HuH-7.5 (cell line): Measurements from ENCODE around the gene CALCB.
"Not testable (repeated sequence)": the region's sequence is repeated elsewhere in the genome, so short reads cannot be mapped to it uniquely, and the experiment has no call there.

Source experiments
- DNase-seq: peaks from one replicate; pipeline ENCODE4 v3.0.0; 2011; ENCODE audit warnings: low spot score

Gene CALCB

DNA sequence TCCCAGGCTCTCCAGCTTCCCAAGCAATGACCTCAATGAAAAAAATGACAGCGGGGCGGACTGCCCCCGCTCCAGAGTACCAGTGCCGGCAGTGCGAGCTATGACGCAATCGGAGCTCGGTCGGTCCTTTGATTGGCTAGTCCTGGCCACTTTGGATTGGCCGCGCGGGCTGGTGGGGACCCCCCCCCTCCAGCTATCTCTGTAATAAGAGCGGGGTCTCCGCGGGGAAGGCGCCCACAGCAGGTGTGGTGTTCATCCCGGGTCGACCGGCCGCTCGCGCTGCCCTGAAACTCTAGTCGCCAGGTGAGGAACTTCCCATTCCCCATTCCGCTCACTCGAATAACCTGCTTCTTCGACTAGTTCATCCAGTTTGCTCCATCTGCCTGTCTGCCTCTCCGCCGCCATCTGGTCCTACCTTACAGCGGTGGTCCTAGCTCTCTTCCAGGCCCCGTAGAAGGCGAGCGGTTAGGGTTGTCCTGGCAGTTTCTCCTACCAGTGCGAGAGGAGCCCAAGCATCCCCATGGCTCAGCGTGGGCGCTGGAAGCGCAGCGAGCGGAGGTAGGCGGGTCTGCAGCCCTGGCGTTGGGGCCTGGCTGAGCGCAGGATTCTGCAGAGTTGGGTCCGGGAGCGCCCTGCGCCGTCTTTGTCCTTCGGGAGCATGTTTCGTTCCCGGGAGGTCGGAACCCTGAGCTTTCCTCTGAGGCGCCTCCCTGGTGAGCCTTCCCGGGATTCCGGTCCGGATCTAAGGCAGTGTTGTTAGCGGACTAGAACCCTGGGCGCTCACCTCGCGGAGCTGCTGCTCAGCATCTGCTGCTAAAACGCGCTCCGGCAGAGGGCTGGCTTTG is at the start of gene CALCB:
Gene CALCB, plus strand, starts transcription at position 233 of the 845 bp plus-strand sequence. CDS start 1,126 bp downstream, outside the sequence.
- peak; percentile 25 for DNase-seq

DNA sequence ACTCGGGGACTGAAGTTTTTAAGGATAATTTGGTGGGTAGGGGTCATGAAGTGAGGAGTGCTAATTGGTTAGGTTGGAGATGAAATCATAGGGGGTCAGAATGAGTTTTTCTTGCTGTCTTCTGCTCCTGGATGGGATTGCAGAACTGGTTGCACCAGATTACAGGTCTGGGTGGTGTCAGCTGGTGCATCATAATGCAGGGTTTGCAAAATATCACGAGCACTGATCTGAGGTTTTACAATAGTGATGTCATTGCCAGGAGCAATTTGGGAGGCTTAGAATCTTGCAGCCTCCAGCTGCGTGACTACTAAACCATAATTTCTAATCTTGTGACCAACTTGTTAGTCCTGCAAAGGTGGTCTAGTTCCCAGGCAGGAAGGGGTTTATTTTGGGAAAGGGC is 46.4 kb upstream of the CALCB start:
- no peak for DNase-seq

DNA sequence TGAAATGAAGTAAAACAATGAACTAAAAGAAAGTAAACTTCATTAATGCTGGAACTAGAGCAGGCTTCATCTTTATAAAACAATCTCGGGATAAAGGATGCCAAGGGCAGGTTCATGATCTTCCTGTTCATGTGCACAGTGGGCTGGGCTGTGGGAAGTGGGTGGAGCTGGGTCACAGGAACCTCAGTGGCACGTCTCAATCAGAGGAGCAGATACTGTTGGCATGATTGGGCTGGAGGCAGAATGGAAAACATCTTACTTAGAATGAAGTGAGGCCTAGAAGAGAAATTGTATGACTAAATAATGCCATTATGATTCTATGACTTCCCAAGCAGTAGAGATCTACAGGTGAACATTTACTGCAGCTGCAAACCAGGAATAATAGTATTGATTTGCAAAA is 45.4 kb upstream of the CALCB start:
- no peak for DNase-seq

- no peak for DNase-seq
Observed at GRCh38 chr11:15028379-15028778, 45.0 kb upstream of the CALCB start.

DNA sequence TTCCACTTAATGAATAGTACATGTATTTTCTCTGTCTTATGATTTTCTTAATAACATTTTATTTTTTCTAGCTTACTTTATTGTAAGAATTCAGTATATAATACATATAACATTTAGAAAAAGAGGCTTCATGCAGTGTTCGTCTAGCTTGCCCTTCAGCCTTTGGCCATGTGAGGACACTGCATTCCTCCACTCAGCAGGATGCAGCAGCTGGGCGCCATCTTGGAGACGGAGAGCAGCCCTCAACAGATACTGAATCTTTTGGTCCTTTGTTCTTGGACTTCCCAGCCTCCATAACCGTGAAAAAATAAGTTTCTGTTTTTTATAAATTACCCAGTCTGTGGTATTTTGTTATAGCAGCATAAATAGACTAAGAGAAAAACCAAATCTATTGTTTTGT is 41.4 kb upstream of the CALCB start:
- DNase-seq: not testable (repeated sequence)

- DNase-seq: no peak
Observed at GRCh38 chr11:15034687-15035267, 38.6 kb upstream of the CALCB start.

GRCh38 chr11:15035283-15035682 is 38.1 kb upstream of the CALCB start:
- no peak for DNase-seq

GRCh38 chr11:15038963-15039362 is 34.4 kb upstream of the CALCB start:
- no peak for DNase-seq

DNA sequence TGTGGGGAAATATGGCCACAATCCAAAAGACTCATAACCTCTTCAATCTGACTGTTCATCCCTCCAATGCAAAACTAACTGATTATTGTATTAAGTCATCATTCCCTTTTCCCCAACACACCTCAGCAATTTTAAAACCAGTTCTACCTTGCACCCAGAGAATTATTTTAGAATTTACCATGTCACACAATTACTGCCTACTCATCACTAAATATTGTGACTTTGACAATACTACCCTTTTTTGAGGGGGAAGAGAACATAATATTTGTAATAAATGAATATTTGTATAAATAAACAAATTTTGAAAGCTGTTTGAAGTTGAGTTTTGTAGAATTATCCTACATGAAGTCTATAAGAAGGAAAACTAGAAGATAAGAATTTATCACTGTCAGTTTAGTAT is 28.2 kb upstream of the CALCB start:
- no peak for DNase-seq

GRCh38 chr11:15045891-15046290 is 27.5 kb upstream of the CALCB start:
- DNase-seq: no peak

- not testable (repeated sequence) for DNase-seq
Observed at GRCh38 chr11:15046673-15047072, 26.7 kb upstream of the CALCB start.

- DNase-seq: no peak
Observed at GRCh38 chr11:15048616-15049015, 24.8 kb upstream of the CALCB start.

DNA sequence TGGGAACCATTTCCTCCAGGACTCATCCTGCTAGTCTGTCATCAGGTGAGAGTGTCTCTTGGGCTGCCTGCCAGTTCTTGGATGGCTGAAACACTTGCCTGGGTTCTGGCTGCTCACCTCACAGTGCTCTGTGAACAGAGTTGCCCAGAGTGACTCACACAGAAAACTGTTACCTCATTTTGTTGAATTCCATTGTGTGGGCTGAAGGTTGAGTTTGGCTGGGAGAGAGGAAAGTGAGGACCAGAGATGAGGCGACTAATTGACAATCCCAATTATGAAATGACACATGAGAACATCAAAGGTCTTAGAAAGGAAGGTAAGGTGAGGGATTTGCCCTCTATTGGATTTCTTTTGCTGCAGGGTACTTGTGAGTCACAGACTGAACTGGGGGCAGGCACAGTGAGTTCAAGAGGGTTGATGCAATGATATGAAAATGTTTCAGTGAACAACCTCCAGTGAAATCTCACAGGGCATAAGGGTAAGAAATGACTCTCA is 20.2 kb upstream of the CALCB start:
- DNase-seq: no peak

GRCh38 chr11:15055620-15056356 is 17.6 kb upstream of the CALCB start:
- no peak for DNase-seq

GRCh38 chr11:15057329-15057728 is 16.1 kb upstream of the CALCB start:
- no peak for DNase-seq

- no peak for DNase-seq
Observed at GRCh38 chr11:15059132-15059915, 14.1 kb upstream of the CALCB start.

DNA sequence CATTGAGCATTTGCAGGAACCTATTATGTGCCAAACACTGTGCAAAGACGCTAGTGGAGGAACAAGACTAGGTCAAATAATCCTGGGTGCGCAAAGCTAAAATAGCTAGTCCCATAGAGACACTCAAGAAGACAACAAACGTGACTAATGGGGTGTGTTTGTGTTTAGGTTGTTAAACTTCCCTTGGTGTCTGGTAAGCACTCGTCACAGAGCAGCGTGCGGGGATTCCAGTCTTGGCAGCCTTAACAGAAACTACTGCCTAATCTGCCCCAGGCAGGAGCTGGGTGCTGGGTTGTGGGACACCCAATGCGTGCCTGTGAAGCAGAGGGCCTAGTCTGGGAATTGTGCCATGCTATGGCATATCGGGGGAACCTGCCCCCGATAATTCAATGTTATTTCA is 10.8 kb upstream of the CALCB start:
- DNase-seq: no peak

DNA sequence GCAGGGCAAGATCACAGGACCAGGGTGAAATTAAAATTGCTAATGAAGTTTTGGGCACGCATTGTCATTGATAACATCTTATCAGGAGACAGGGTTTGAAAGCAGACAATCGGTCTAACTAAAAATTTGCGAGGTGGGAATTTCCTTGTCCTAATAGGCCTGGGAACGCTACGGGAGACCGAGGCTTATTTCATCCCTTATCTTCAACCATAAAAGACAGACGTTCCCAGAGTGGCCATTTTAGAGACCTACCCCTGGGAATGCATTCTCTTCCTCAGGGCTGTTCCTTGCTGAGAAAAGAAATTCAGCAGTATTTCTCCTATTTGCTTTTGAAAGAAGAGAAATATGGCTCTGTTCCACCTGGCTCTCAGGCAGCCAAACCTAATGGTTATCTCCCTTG is 3.6 kb upstream of the CALCB start:
- DNase-seq: not testable (repeated sequence)

- DNase-seq: no peak
Observed at GRCh38 chr11:15071556-15072255, 1.7 kb upstream of the CALCB start.

DNA sequence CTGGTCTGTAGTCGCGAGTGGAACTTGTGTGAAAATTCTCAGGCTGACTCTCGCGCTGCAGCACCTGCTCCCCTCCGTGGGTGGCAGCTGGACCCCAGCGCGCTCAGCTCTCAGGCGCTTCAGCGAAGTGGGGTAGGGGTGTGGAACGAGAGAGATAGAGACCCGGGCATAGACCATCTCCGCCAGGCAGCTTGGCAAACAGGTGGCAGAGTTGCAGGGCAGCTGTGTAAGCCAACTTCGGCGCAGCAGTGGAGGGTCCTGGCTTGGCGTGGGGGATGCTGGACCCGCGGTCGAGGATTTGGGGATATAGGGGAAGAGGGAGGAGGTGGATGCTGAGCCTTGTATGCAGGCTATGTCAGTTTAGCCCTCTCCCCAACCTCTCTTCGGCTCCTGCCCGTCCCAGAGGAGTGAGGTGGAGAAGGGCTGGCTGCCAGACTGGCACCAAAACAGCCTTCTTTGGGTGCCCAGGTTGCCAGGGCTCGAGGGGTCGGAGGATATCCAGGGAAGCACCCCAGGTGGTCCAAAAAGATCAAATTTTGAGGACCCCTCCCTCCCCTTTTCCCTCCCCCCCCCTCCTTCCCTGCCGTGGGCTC is 746 bp upstream of the CALCB start:
- DNase-seq: no peak
